Osteoblast (primary cell): Measurements from ENCODE around the gene TMEM218. TPM values are rescaled to one million over a fixed set of nuclear protein-coding genes. Genes with fewer than 3 reads are reported as not detected.

Experiments
- DNase-seq: peaks from one replicate; pipeline ENCODE4 v3.0.0; 2011; ENCODE audit warnings: low spot score, mixed read lengths; ENCODE audit not compliant: insufficient read length; ENCODE audit errors: missing footprints
- H2AFZ ChIP-seq: 2 replicates; pipeline ENCODE4 v1.6.0; 2011; ENCODE audit warnings: mild to moderate bottlenecking, low read length
- H3K27ac ChIP-seq: 2 replicates; pipeline ENCODE4 v1.5.1; 2011; ENCODE audit warnings: mild to moderate bottlenecking, low read depth, low read length, moderate library complexity
- H3K27me3 ChIP-seq: 2 replicates; pipeline ENCODE4 v1.6.0; 2012; ENCODE audit warnings: mild to moderate bottlenecking, control low read depth, inconsistent platforms, low read length, moderate library complexity; ENCODE audit not compliant: insufficient read depth
- H3K36me3 ChIP-seq: 2 replicates; pipeline ENCODE4 v1.5.1; 2011; ENCODE audit warnings: mild to moderate bottlenecking, low read length, control low read depth, moderate library complexity; ENCODE audit not compliant: insufficient read depth
- H3K4me1 ChIP-seq: 2 replicates; pipeline ENCODE4 v1.5.1; 2011; ENCODE audit warnings: mild to moderate bottlenecking, low read length, control low read depth, moderate library complexity; ENCODE audit not compliant: insufficient read depth
- H3K4me2 ChIP-seq: 2 replicates; pipeline ENCODE4 v1.6.0; 2011; ENCODE audit warnings: mild to moderate bottlenecking, low read length; ENCODE audit not compliant: insufficient read depth
- H3K4me3 ChIP-seq: fragments of 200-600 bp; sonication (generic); 3 replicates; pipeline ENCODE4 v1.5.1; 2012; ENCODE audit warnings: mild to moderate bottlenecking, low read length, inconsistent platforms; ENCODE audit not compliant: insufficient read depth
- H3K79me2 ChIP-seq: 2 replicates; pipeline ENCODE4 v1.6.0; 2012; ENCODE audit warnings: mild to moderate bottlenecking, low read length, control low read depth, inconsistent platforms; ENCODE audit not compliant: insufficient read depth
- H3K9me3 ChIP-seq: 2 replicates; pipeline ENCODE4 v1.5.1; 2011; ENCODE audit warnings: low read depth, low read length, control low read depth
- H4K20me1 ChIP-seq: 2 replicates; pipeline ENCODE4 v1.6.0; 2012; ENCODE audit warnings: mild to moderate bottlenecking, low read length, control low read depth; ENCODE audit not compliant: insufficient read depth
- CTCF ChIP-seq: IDR thresholded peaks from 2 replicates; pipeline ENCODE4 v1.5.1; 2011; ENCODE audit warnings: mild to moderate bottlenecking, low read depth, low read length, moderate library complexity; ENCODE audit errors: extremely low read depth
- total RNA-seq: library from RNA; depleted of rRNA; stranded (reverse); fragments of >200 nt; gene quantifications from 2 replicates; pipeline ENCODE4 v1.2.3, GENCODE V29; 2012

Gene TMEM218
- total RNA-seq, 1 donor, result 30.0 TPM

- Histone ChIP-seq H3K27me3 (no peaks in the 10 kb centered on the region), H2AFZ (peak overlapping the region; percentile 47), H3K4me1 (peaks cover 16% of the 10 kb centered on the region), H3K79me2 (no peaks in the 10 kb centered on the region), H3K27ac (peak overlapping the region; percentile 17), H3K9me3 (no peaks in the 10 kb centered on the region), H3K4me3 (no peak overlapping the region), H3K4me2 (no peak overlapping the region), H4K20me1 (no peaks in the 10 kb centered on the region), H3K36me3 (no peaks in the 10 kb centered on the region)
- TF ChIP-seq CTCF, result no peak
- DNase-seq, result no peak
These were observed 32.1 kb downstream of the TMEM218 start for GRCh38 chr11:125079151-125079877.

DNA sequence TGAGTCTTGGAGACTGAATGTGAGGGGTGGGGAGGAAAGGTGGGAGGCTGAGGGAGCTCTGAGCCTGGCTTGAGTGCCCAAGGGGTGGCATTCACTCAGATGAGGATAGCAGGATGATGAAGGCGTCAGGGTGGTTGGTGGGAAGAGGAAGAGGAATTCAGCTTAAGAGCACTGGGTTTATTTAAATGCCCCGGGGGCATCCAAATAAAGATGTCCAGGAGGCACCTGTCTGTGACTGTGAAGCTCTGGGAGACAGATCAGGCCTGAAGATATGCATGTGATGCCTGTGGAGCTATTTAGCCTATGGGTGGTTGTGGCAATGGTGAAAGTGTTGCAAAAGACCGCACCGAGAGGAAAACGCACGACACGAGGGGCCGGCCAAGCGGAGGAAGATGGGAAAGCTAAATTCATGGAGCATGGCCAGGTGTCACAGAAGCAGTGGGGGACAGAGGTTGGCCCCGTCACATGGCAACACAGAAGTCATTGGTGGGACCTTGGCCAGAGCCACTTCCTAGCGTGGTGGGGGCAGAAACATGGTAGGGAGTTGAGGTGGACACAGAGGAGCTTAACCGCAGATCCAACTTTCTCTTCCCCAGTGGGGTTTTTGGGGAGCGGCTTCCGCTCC, 32.8 kb downstream of the TMEM218 start:
- Histone ChIP-seq H3K4me3 (no peak overlapping the region), H4K20me1 (no peaks in the 10 kb centered on the region), H3K4me1 (peaks cover 14% of the 10 kb centered on the region), H3K36me3 (no peaks in the 10 kb centered on the region), H3K27ac (peak overlapping the region; percentile 17), H2AFZ (no peak overlapping the region), H3K4me2 (no peak overlapping the region), H3K27me3 (no peaks in the 10 kb centered on the region), H3K9me3 (no peaks in the 10 kb centered on the region), H3K79me2 (no peaks in the 10 kb centered on the region)
- no peak for TF ChIP-seq CTCF
- no peak for DNase-seq

GRCh38 chr11:125078016-125078415, 33.4 kb downstream of the TMEM218 start:
- Histone ChIP-seq H3K4me2 (no peak overlapping the region), H3K27ac (no peak overlapping the region), H3K79me2 (no peaks in the 10 kb centered on the region), H3K36me3 (no peaks in the 10 kb centered on the region), H3K4me1 (peaks cover 8% of the 10 kb centered on the region), H3K27me3 (no peaks in the 10 kb centered on the region), H3K4me3 (no peak overlapping the region), H2AFZ (no peak overlapping the region), H3K9me3 (no peaks in the 10 kb centered on the region), H4K20me1 (no peaks in the 10 kb centered on the region)
- DNase-seq, result no peak
- no peak for TF ChIP-seq CTCF

DNA sequence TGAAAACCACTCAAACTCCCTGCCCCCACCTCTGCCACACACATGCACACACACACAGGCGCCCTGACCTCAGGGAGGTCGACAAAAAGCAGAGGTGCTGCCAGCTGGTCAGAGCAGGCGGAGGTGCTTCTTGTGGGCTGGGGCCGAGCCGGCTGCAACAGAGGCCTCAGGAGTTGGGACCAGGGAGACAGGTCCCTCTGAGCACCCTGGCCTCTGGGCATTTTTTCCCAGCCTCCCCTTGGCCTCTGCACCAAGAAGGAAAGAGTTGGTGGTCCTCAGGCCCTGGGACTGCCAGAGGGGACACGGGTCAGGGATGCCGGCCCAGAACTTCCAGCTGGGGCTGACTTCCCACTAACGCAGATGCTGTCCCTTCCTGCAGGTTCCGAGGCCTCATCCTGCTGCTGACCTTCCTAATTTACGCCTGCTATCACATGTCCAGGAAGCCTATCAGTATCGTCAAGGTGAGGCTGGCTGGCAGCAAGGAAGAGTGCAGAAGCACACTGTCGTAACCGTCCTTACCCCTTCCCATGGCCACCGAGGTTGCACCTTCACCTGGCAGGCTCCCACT, 35.0 kb downstream of the TMEM218 start:
- H3K79me2 ChIP-seq, result no peaks in the 10 kb centered on the region
- no peaks in the 10 kb centered on the region for H4K20me1 ChIP-seq
- H3K9me3 ChIP-seq, result no peaks in the 10 kb centered on the region
- H3K4me2 ChIP-seq, result no peak overlapping the region
- H3K36me3 ChIP-seq, result no peaks in the 10 kb centered on the region
- no peak overlapping the region for H3K27ac ChIP-seq
- no peak overlapping the region for H3K4me3 ChIP-seq
- H3K27me3 ChIP-seq, result no peaks in the 10 kb centered on the region
- no peak for DNase-seq
- H3K4me1 ChIP-seq, result peaks cover 3% of the 10 kb centered on the region
- TF ChIP-seq CTCF, result no peak
- H2AFZ ChIP-seq, result no peak overlapping the region
